HCT116 (cell line): Measurements from ENCODE around the gene MYO1E. TPM values are rescaled to one million over a fixed set of nuclear protein-coding genes. Genes with fewer than 3 reads are reported as not detected.

ENCODE experiments used
- ATAC-seq: fragments of 200-7000 bp; cut with Tn5 transposase; 2 replicates; pipeline ENCODE4 v1.9.1; 2020; ENCODE audit warnings: mild to moderate bottlenecking, moderate library complexity
- BruUV-seq: library from RNA; stranded (reverse); fragments of 400-500 nt; replicated peaks from 2 replicates; lab custom pipeline; 2021; lab: Mats Ljungman, UMichigan
- CTCF ChIA-PET: fragments of 300-600 bp; sonication (Branson Sonifier 250); formaldehyde crosslinking; loops from one replicate; lab custom pipeline; 2021; ENCODE audit warnings: antibody characterized with exemption; lab: Charles Lee
- POLR2A ChIA-PET: fragments of 300-600, 350-600 bp; sonication (Branson Sonifier 250); formaldehyde crosslinking; loops from one replicate; lab custom pipeline; 2021; ENCODE audit warnings: antibody characterized with exemption; lab: Charles Lee
- RAD21 ChIA-PET, 2 experiments: fragments of 300-600 bp; sonication (Branson Sonifier 250); formaldehyde crosslinking; loops; one replicate each; lab custom pipeline; 2023; ENCODE audit warnings: low total read pairs in 2 of 2; ENCODE audit not compliant: uncharacterized antibody in 2 of 2, unreplicated experiment in 2 of 2, low non-redundant PET in 1 of 2; lab: Charles Lee
- DNase-seq: peaks from one replicate; pipeline ENCODE4 v3.0.0-alpha.2; 2010; ENCODE audit warnings: low read depth, low spot score
- H2AFZ ChIP-seq: fragments of 200-600 bp; shearing (Covaris generic), sonication (generic); 2 replicates; pipeline ENCODE4 v1.6.1; 2017; ENCODE audit warnings: low read depth, mixed run types, mixed read lengths, antibody characterized with exemption, low read length; ENCODE audit not compliant: poor library complexity, severe bottlenecking
- H3K27ac ChIP-seq: 2 replicates; pipeline ENCODE4 v1.5.1; 2012; ENCODE audit warnings: low read depth, low read length
- H3K27me3 ChIP-seq: fragments of 200-600 bp; sonication (generic); 2 replicates; pipeline ENCODE4 v1.6.1; 2016; ENCODE audit warnings: mixed run types, low read length, mixed read lengths; ENCODE audit not compliant: insufficient read depth
- H3K36me3 ChIP-seq, 2 experiments: fragments of 200-500 bp in 1 of 2; fragments of 200-600 bp in 1 of 2; sonication (Bioruptor generic) in 1 of 2; sonication (generic) in 1 of 2; 2 replicates each; pipeline versions ENCODE4 v1.5.1 to v1.6.1; 2014 to 2016; ENCODE audit warnings: low read length in 2 of 2, inconsistent platforms in 1 of 2, mixed read lengths in 1 of 2, mixed run types in 1 of 2; ENCODE audit not compliant: insufficient read depth in 2 of 2, control insufficient read depth in 1 of 2
- H3K4me1 ChIP-seq, 2 experiments: fragments of 200-600 bp in 1 of 2; sonication (generic) in 1 of 2; 2 replicates each; pipeline versions ENCODE4 v1.5.1 to v1.6.1; 2012 to 2017; ENCODE audit warnings: low read length in 2 of 2, inconsistent platforms in 1 of 2, mild to moderate bottlenecking in 1 of 2, mixed read lengths in 1 of 2, mixed run types in 1 of 2, moderate library complexity in 1 of 2; ENCODE audit not compliant: insufficient read depth in 2 of 2, control insufficient read depth in 1 of 2
- H3K4me2 ChIP-seq: fragments of 200-600 bp; sonication (generic); 2 replicates; pipeline ENCODE4 v1.6.1; 2017; ENCODE audit warnings: mixed run types, low read length, mixed read lengths
- H3K4me3 ChIP-seq, 2 experiments: fragments of 200-600 bp in 1 of 2; sonication (generic) in 1 of 2; replicated peaks in 1 of 2; 2 replicates each; pipeline ENCODE4 v1.5.1; 2011 to 2016; ENCODE audit warnings: low read length in 2 of 2, control low read depth in 1 of 2, low read depth in 1 of 2, mild to moderate bottlenecking in 1 of 2, mixed read lengths in 1 of 2, mixed run types in 1 of 2
- H3K79me2 ChIP-seq: fragments of 200-600 bp; sonication (generic); 2 replicates; pipeline ENCODE4 v1.6.1; 2017; ENCODE audit warnings: mild to moderate bottlenecking, mixed run types, low read length, moderate library complexity, mixed read lengths; ENCODE audit not compliant: insufficient read depth
- H3K9ac ChIP-seq: fragments of 200-600 bp; sonication (generic); 2 replicates; pipeline ENCODE4 v1.6.1; 2016; ENCODE audit warnings: low read length, mixed read lengths
- H3K9me2 ChIP-seq: fragments of 200-600 bp; sonication (generic), shearing (Covaris generic); 2 replicates; pipeline ENCODE4 v1.6.1; 2017; ENCODE audit warnings: mixed run types, mild to moderate bottlenecking, moderate library complexity; ENCODE audit not compliant: insufficient read depth
- H3K9me3 ChIP-seq, 2 experiments: fragments of 200-500 bp in 1 of 2; fragments of 200-600 bp in 1 of 2; sonication (Bioruptor generic) in 1 of 2; sonication (generic) in 1 of 2; 2 replicates each; pipeline ENCODE4 v1.6.1; 2014 to 2017; ENCODE audit warnings: low read length in 2 of 2, mixed read lengths in 2 of 2, inconsistent platforms in 1 of 2, low read depth in 1 of 2, mild to moderate bottlenecking in 1 of 2, mixed run types in 1 of 2, moderate library complexity in 1 of 2; ENCODE audit not compliant: control insufficient read depth in 1 of 2, insufficient read depth in 1 of 2
- H4K20me1 ChIP-seq: fragments of 200-600 bp; sonication (generic), shearing (Covaris generic); 2 replicates; pipeline ENCODE4 v1.6.1; 2017; ENCODE audit warnings: mixed run types, mild to moderate bottlenecking, moderate library complexity; ENCODE audit not compliant: insufficient read depth
- CBX3 ChIP-seq: IDR thresholded peaks from 2 replicates; pipeline ENCODE4 v1.6.1; 2012; ENCODE audit warnings: low read depth
- CEBPB ChIP-seq: IDR thresholded peaks from 2 replicates; pipeline ENCODE4 v1.6.1; 2012; ENCODE audit warnings: low read depth
- EGR1 ChIP-seq: IDR thresholded peaks from 2 replicates; pipeline ENCODE4 v1.6.1; 2012; ENCODE audit warnings: low read depth
- EZH2phosphoT487 ChIP-seq: fragments of 200-600 bp; IDR thresholded peaks from 2 replicates; pipeline ENCODE4 v1.6.1; 2018; ENCODE audit warnings: antibody characterized with exemption, borderline replicate concordance
- FOSL1 ChIP-seq: IDR thresholded peaks from 2 replicates; pipeline ENCODE4 v1.6.1; 2012; ENCODE audit warnings: low read depth
- JUND ChIP-seq: IDR thresholded peaks from 2 replicates; pipeline ENCODE4 v1.6.1; 2012
- POLR2A ChIP-seq: IDR thresholded peaks from 2 replicates; pipeline ENCODE4 v1.7.0; 2011; ENCODE audit warnings: borderline replicate concordance; ENCODE audit not compliant: insufficient read depth, insufficient read length; ENCODE audit errors: extremely low read depth
- POLR2AphosphoS5 ChIP-seq: IDR thresholded peaks from 2 replicates; pipeline ENCODE4 v1.6.1; 2011; ENCODE audit warnings: mild to moderate bottlenecking, low read depth, low read length, moderate library complexity
- SIN3A ChIP-seq: IDR thresholded peaks from 2 replicates; pipeline ENCODE4 v1.6.1; 2012; ENCODE audit warnings: low read depth
- SP1 ChIP-seq: IDR thresholded peaks from 2 replicates; pipeline ENCODE4 v1.6.1; 2012; ENCODE audit warnings: low read depth
- SRF ChIP-seq: IDR thresholded peaks from 2 replicates; pipeline ENCODE4 v1.6.1; 2012; ENCODE audit warnings: low read depth
- TCF7L2 ChIP-seq: IDR thresholded peaks from 2 replicates; pipeline ENCODE4 v1.7.0; 2011; ENCODE audit warnings: borderline replicate concordance, inconsistent platforms; ENCODE audit not compliant: insufficient read depth, insufficient read length; ENCODE audit errors: extremely low read depth
- ZFX ChIP-seq: fragments of 450-650 bp; IDR thresholded peaks from 2 replicates; pipeline ENCODE4 v1.6.1; 2017
- ZNF274 ChIP-seq: fragments of 200-500 bp; sonication (Bioruptor generic); IDR thresholded peaks from 2 replicates; pipeline ENCODE4 v1.6.1; 2014; ENCODE audit warnings: mild to moderate bottlenecking, low read depth, low read length, inconsistent platforms
- intact Hi-C: fragments of 100-400 bp; cut with micrococcal nuclease; formaldehyde crosslinking; loops from 2 replicates; pipeline ENCODE4 v1.10.0; 2022
- total RNA-seq: library from RNA; stranded (reverse); gene quantifications from one replicate; pipeline ENCODE4 v1.2.1, GENCODE V29; 2021; ENCODE audit not compliant: unreplicated experiment
- TF ChIP-seq, protein P1 (sequence below), 3 experiments: fragments of 200-600 bp in 1 of 3; sonication (generic) in 1 of 3; IDR thresholded peaks in 2 of 3; conservative IDR thresholded peaks in 1 of 3; 2 replicates each; pipeline ENCODE4 v1.5.1; 2012 to 2017; ENCODE audit warnings: low read depth in 2 of 3, low read length in 2 of 3, antibody characterized with exemption in 1 of 3, borderline replicate concordance in 1 of 3, control low read depth in 1 of 3, mild to moderate bottlenecking in 1 of 3, mixed read lengths in 1 of 3, mixed run types in 1 of 3, moderate library complexity in 1 of 3; ENCODE audit not compliant: insufficient read depth in 1 of 3
- TF ChIP-seq, protein P2 (sequence below): IDR thresholded peaks from 2 replicates; pipeline ENCODE4 v1.6.1; 2012; ENCODE audit warnings: low read depth

MYO1E gene
- total RNA-seq, 1 experiment from 2014 or later: 182 TPM

DNA sequence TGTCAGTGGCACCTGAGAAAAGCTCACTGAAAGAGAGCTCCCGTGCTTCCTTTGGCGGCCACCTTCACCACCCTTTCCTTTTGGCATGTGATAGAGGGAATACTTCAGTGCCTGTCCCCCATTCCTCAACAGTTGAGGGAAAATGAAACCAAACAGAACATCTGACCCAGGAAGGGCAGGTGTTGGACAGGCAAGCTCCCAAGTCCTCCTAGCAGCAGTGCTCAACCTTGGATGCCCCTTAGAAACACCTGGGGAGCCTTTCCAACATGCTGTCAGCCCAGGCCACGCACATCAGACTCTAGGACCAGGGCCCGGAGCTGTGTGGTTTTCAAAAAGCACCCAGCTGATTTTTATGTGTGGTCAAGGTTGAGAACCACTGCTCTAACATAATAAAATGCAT lies 143.7 kb downstream of the MYO1E start:
- Histone ChIP-seq H3K27me3 (no peaks in the 10 kb centered on the region), H3K4me1 (no peaks in the 10 kb centered on the region), H3K9me3 (no peaks in the 10 kb centered on the region), H2AFZ (no peak overlapping the region), H3K36me3 (peaks cover 2 to 9% of the 10 kb centered on the region in 2 experiments; a peak in 2 of 4 replicates), H3K79me2 (no peaks in the 10 kb centered on the region), H4K20me1 (no peaks in the 10 kb centered on the region), H3K4me3 (no peak overlapping the region), H3K4me2 (no peak overlapping the region), H3K9ac (no peak overlapping the region), H3K9me2 (no peaks in the 10 kb centered on the region), H3K27ac (no peak overlapping the region)
- RAD21 ChIA-PET: no interaction called here
- DNase-seq (no peak), ATAC-seq (no peak)
- intact Hi-C loops: no loop called here
- no TSS peak for BruUV-seq
- POLR2A ChIA-PET: no interaction called here
- CTCF ChIA-PET: interaction anchor here (1.4 kb wide), 1 partner anchor 54 kb away, joined by 3 read pairs; no protein-coding TSS in a partner anchor
- TF ChIP-seq SRF (no peak), SIN3A (no peak), EZH2phosphoT487 (no peak), CBX3 (no peak), POLR2A (no peak), CEBPB (no peak), TCF7L2 (no peak), ZNF274 (no peak), ZFX (no peak), FOSL1 (no peak), EGR1 (no peak), POLR2AphosphoS5 (no peak), JUND (no peak), SP1 (no peak)
- TF ChIP-seq, protein P1, sequence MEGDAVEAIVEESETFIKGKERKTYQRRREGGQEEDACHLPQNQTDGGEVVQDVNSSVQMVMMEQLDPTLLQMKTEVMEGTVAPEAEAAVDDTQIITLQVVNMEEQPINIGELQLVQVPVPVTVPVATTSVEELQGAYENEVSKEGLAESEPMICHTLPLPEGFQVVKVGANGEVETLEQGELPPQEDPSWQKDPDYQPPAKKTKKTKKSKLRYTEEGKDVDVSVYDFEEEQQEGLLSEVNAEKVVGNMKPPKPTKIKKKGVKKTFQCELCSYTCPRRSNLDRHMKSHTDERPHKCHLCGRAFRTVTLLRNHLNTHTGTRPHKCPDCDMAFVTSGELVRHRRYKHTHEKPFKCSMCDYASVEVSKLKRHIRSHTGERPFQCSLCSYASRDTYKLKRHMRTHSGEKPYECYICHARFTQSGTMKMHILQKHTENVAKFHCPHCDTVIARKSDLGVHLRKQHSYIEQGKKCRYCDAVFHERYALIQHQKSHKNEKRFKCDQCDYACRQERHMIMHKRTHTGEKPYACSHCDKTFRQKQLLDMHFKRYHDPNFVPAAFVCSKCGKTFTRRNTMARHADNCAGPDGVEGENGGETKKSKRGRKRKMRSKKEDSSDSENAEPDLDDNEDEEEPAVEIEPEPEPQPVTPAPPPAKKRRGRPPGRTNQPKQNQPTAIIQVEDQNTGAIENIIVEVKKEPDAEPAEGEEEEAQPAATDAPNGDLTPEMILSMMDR (IDR thresholded peaks at IDR 0.05 in 2 of 3, conservative IDR thresholded peaks at IDR 0.05 in 1 of 3; ENCODE audit: borderline replicate concordance in 1 of 3, insufficient read depth in 1 of 3, low read depth in 2 of 3, low read length in 2 of 3): no peak
- TF ChIP-seq, protein P2, sequence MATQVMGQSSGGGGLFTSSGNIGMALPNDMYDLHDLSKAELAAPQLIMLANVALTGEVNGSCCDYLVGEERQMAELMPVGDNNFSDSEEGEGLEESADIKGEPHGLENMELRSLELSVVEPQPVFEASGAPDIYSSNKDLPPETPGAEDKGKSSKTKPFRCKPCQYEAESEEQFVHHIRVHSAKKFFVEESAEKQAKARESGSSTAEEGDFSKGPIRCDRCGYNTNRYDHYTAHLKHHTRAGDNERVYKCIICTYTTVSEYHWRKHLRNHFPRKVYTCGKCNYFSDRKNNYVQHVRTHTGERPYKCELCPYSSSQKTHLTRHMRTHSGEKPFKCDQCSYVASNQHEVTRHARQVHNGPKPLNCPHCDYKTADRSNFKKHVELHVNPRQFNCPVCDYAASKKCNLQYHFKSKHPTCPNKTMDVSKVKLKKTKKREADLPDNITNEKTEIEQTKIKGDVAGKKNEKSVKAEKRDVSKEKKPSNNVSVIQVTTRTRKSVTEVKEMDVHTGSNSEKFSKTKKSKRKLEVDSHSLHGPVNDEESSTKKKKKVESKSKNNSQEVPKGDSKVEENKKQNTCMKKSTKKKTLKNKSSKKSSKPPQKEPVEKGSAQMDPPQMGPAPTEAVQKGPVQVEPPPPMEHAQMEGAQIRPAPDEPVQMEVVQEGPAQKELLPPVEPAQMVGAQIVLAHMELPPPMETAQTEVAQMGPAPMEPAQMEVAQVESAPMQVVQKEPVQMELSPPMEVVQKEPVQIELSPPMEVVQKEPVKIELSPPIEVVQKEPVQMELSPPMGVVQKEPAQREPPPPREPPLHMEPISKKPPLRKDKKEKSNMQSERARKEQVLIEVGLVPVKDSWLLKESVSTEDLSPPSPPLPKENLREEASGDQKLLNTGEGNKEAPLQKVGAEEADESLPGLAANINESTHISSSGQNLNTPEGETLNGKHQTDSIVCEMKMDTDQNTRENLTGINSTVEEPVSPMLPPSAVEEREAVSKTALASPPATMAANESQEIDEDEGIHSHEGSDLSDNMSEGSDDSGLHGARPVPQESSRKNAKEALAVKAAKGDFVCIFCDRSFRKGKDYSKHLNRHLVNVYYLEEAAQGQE: no peak
